CD14-positive monocyte (primary cell): ENCODE data around the gene EHD3. TPM values are rescaled to one million over a fixed set of nuclear protein-coding genes. Genes with fewer than 3 reads are reported as not detected.

Experiments used
- DNase-seq, 3 donors: peaks; one replicate each; pipeline ENCODE4 v3.0.0-alpha.2; 2011 to 2022
- H2AFZ ChIP-seq: 2 replicates; pipeline ENCODE4 v1.6.0; 2012; ENCODE audit warnings: mild to moderate bottlenecking, low read depth, low read length, inconsistent platforms; ENCODE audit not compliant: insufficient read depth, poor library complexity, severe bottlenecking
- H3K27ac ChIP-seq, 2 donors: 1 replicate in 1 of 2; 2 replicates in 1 of 2; pipeline ENCODE4 v1.5.1; 2012 to 2013; ENCODE audit warnings: low read length in 2 of 2, control low read depth in 1 of 2, inconsistent platforms in 1 of 2, low read depth in 1 of 2, mild to moderate bottlenecking in 1 of 2
- H3K27me3 ChIP-seq, 2 donors: one replicate each; pipeline versions ENCODE4 v1.6.0 to v1.6.1; 2011 to 2013; ENCODE audit warnings: low read length in 2 of 2; ENCODE audit not compliant: control insufficient read depth in 2 of 2, insufficient read depth in 2 of 2
- H3K36me3 ChIP-seq, 2 donors: replicated peaks in 1 of 2; 1 replicate in 1 of 2; 2 replicates in 1 of 2; pipeline versions ENCODE4 v1.5.1 to v1.6.1; 2012 to 2013; ENCODE audit warnings: low read length in 2 of 2, control low read depth in 1 of 2, inconsistent platforms in 1 of 2, mild to moderate bottlenecking in 1 of 2; ENCODE audit not compliant: insufficient read depth in 2 of 2, control insufficient read depth in 1 of 2
- H3K4me1 ChIP-seq, 2 donors: 1 replicate in 1 of 2; 2 replicates in 1 of 2; pipeline versions ENCODE4 v1.5.1 to v1.6.1; 2012 to 2013; ENCODE audit warnings: low read length in 2 of 2, control low read depth in 1 of 2, inconsistent platforms in 1 of 2, mild to moderate bottlenecking in 1 of 2, moderate library complexity in 1 of 2; ENCODE audit not compliant: insufficient read depth in 2 of 2, control insufficient read depth in 1 of 2
- H3K4me2 ChIP-seq: replicated peaks from 2 replicates; pipeline ENCODE3; 2012; ENCODE audit warnings: low read length, moderate library complexity, mild to moderate bottlenecking; ENCODE audit not compliant: poor library complexity, severe bottlenecking; ENCODE audit errors: extremely low read depth
- H3K4me3 ChIP-seq, 3 experiments: fragments of 200-600 bp in 1 of 3; sonication (generic) in 1 of 3; replicated peaks in 1 of 3; 1 replicate in 2 of 3; 2 replicates in 1 of 3; pipeline ENCODE4 v1.5.1; 2011 to 2013; ENCODE audit warnings: low read length in 3 of 3, mild to moderate bottlenecking in 3 of 3, control low read depth in 2 of 3, low read depth in 2 of 3, inconsistent platforms in 1 of 3, moderate library complexity in 1 of 3
- H3K79me2 ChIP-seq: 2 replicates; pipeline ENCODE4 v1.6.0; 2012; ENCODE audit warnings: mild to moderate bottlenecking, control low read depth, inconsistent platforms, low read length, moderate library complexity; ENCODE audit not compliant: insufficient read depth
- H3K9ac ChIP-seq: 2 replicates; pipeline ENCODE4 v1.6.0; 2017; ENCODE audit warnings: low read length, mild to moderate bottlenecking; ENCODE audit not compliant: insufficient read depth, poor library complexity, severe bottlenecking
- H3K9me3 ChIP-seq, 2 donors: replicated peaks in 1 of 2; 1 replicate in 1 of 2; 2 replicates in 1 of 2; pipeline versions ENCODE4 v1.5.1 to v1.6.1; 2012 to 2013; ENCODE audit warnings: low read length in 2 of 2, control low read depth in 1 of 2; ENCODE audit not compliant: control insufficient read depth in 1 of 2, insufficient read depth in 1 of 2
- H4K20me1 ChIP-seq: 2 replicates; pipeline ENCODE4 v1.6.0; 2012; ENCODE audit warnings: mild to moderate bottlenecking, low read length, control low read depth, moderate library complexity; ENCODE audit not compliant: insufficient read depth
- H3K27ac Mint-ChIP-seq, 7 donors: one replicate each; pipeline ENCODE4 v1.8.0; 2020; ENCODE audit warnings: mild to moderate bottlenecking in 7 of 7, mixed read lengths in 7 of 7, moderate library complexity in 6 of 7, inconsistent platforms in 2 of 7
- H3K27me3 Mint-ChIP-seq, 3 donors: one replicate each; pipeline ENCODE4 v1.8.0; 2021 to 2022; ENCODE audit warnings: low read depth in 3 of 3, mild to moderate bottlenecking in 3 of 3, mixed read lengths in 3 of 3, moderate library complexity in 3 of 3, inconsistent platforms in 1 of 3
- H3K36me3 Mint-ChIP-seq, 2 donors: one replicate each; pipeline ENCODE4 v1.8.0; 2020; ENCODE audit warnings: mixed read lengths in 2 of 2, inconsistent platforms in 1 of 2, mild to moderate bottlenecking in 1 of 2
- H3K4me1 Mint-ChIP-seq: one replicate; pipeline ENCODE4 v1.8.0; 2020; ENCODE audit warnings: mild to moderate bottlenecking, mixed read lengths
- H3K4me3 Mint-ChIP-seq, 2 donors: one replicate each; pipeline ENCODE4 v1.8.0; 2020; ENCODE audit warnings: mild to moderate bottlenecking in 2 of 2, mixed read lengths in 2 of 2, moderate library complexity in 1 of 2
- H3K9me3 Mint-ChIP-seq, 7 donors: one replicate each; pipeline ENCODE4 v1.8.0; 2020 to 2022; ENCODE audit warnings: mixed read lengths in 7 of 7, mild to moderate bottlenecking in 6 of 7, moderate library complexity in 6 of 7, inconsistent platforms in 2 of 7
- CTCF ChIP-seq: fragments of 200-600 bp; IDR thresholded peaks from one replicate; pipeline ENCODE4 v1.8.0; 2022; ENCODE audit warnings: antibody characterized with exemption, mild to moderate bottlenecking
- WGBS: methylation state at CpG from one replicate; pipeline ENCODE4 v1.1.5; 2013; ENCODE audit warnings: missing lambda C conversion rate; ENCODE audit not compliant: insufficient coverage; 5-methylcytosine and 5-hydroxymethylcytosine counted together
- intact Hi-C, 2 donors: fragments of 100-400 bp; cut with micrococcal nuclease; formaldehyde crosslinking; loops; one replicate each; pipeline versions ENCODE4 v1.15.0 to v1.15.1; 2023
- polyA plus RNA-seq, 3 donors: library from polyadenylated mRNA; depleted of rRNA in 1 of 3; unstranded in 2 of 3; stranded (reverse) in 1 of 3; fragments of 300-500 nt in 2 of 3; fragments of >200 nt in 1 of 3; fragmentation: Illumina TruSeq in 2 of 3; gene quantifications; 1 replicate in 2 of 3; 2 replicates in 1 of 3; pipeline ENCODE4 v1.2.3, GENCODE V29; 2012 to 2021
- small RNA-seq: library from RNA; depleted of rRNA; stranded (forward); fragments of <200 nt; gene quantifications from one replicate; pipeline ENCODE3, GENCODE V24; 2012; ENCODE audit warnings: low read depth; ENCODE audit not compliant: insufficient read length

EHD3 gene
- polyA plus RNA-seq, 3 donors = 1.1 to 1.5 (median 1.4) TPM

- H3K9me3 ChIP-seq = no peaks in the 10 kb centered on the region
- Mint-ChIP-seq H3K4me3 (peak overlapping the region; percentile 61 to 83), H3K27me3 (no peaks in the 10 kb centered on the region), H3K27ac (peak overlapping the region; percentile 80 to 94 (median 92)), H3K36me3 (no peaks in the 10 kb centered on the region), H3K9me3 (no peaks in the 10 kb centered on the region), H3K4me1 (peaks cover 44% of the 10 kb centered on the region)
- H2AFZ ChIP-seq = peak overlapping the region; percentile 60
- no peaks in the 10 kb centered on the region for H3K27me3 ChIP-seq
- peaks cover 36 to 41% of the 10 kb centered on the region in 2 donors for H3K4me1 ChIP-seq
- H3K79me2 ChIP-seq = no peaks in the 10 kb centered on the region
- no peaks in the 10 kb centered on the region for H4K20me1 ChIP-seq
- peak overlapping the region in 1 of 3 experiments; percentile 66 for H3K4me3 ChIP-seq
- WGBS = 8% methylated on average over 6 of the region's 11 CpGs
- H3K36me3 ChIP-seq = no peaks in the 10 kb centered on the region
- intact Hi-C loops = no loop called here
- DNase-seq = peak; percentile 43 to 66 (median 45)
- H3K9ac ChIP-seq = peak overlapping the region; percentile 45
- TF ChIP-seq CTCF = no peak
- peak overlapping the region; percentile 70 to 85 for H3K27ac ChIP-seq
- H3K4me2 ChIP-seq = peak overlapping the region; percentile 77
Measured at GRCh38 chr2:31318361-31319336, 84.7 kb downstream of the EHD3 start.

Small RNAs within 50 kb of the gene (small RNA-seq; reads per million reads assigned to genes)
- not detected for gene RNA5SP90

Other genes with a start within 250 kb of the EHD3 start
- under 1 TPM in 1 of 3 donors, not detected in 2; 0.33 TPM for gene GALNT14, start 95.7 kb upstream of the EHD3 start, polyA plus RNA-seq
- not detected for gene CAPN14, start 16.6 kb upstream of the EHD3 start, polyA plus RNA-seq
- gene XDH, start 180.6 kb downstream of the EHD3 start, polyA plus RNA-seq = not detected